ENCODE results near the gene ADAM22.

DNA sequence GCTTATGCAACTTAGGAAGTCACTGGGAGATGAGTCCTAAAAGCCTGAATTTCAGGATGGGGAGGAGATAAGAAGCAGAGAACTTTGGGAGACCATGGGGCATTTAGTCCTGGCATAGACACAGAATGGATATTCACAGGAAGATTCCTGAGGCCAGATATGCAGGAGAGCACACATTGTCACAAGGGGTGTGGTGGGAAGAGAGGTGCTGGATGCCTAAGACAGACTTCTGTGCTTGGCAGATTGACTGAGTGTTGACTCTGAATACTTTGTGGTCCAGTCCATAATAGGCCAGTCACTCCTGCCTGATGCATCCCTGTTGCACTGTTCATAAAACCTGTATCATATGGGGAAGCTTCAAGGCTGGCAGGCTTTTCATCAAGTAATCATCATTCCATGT, 267.3 kb downstream of the ADAM22 start:
- TF ChIP-seq POLR2A (IDR thresholded peaks at IDR 0.05; ENCODE audit: low read depth, low read length) (no peak), FOS (IDR thresholded peaks at IDR 0.05; ENCODE audit: low read depth, low read length) (no peak), RAD21 (IDR thresholded peaks at IDR 0.05; ENCODE audit: low read length) (no peak), NFE2L2 (IDR thresholded peaks at IDR 0.05; ENCODE audit: low read depth, low read length) (no peak), MXI1 (IDR thresholded peaks at IDR 0.05; ENCODE audit: borderline replicate concordance, low read depth, low read length) (no peak), RCOR1 (IDR thresholded peaks at IDR 0.05; ENCODE audit: insufficient replicate concordance, low read length) (no peak), CEBPB (IDR thresholded peaks at IDR 0.05; ENCODE audit: low read depth, low read length) (no peak), MAZ (IDR thresholded peaks at IDR 0.05; ENCODE audit: borderline replicate concordance, low read depth, low read length) (no peak), SMC3 (IDR thresholded peaks at IDR 0.05; ENCODE audit: low read depth, low read length) (no peak), CHD1 (IDR thresholded peaks at IDR 0.05; ENCODE audit: low read depth, low read length) (no peak)
- TF ChIP-seq, protein P1, sequence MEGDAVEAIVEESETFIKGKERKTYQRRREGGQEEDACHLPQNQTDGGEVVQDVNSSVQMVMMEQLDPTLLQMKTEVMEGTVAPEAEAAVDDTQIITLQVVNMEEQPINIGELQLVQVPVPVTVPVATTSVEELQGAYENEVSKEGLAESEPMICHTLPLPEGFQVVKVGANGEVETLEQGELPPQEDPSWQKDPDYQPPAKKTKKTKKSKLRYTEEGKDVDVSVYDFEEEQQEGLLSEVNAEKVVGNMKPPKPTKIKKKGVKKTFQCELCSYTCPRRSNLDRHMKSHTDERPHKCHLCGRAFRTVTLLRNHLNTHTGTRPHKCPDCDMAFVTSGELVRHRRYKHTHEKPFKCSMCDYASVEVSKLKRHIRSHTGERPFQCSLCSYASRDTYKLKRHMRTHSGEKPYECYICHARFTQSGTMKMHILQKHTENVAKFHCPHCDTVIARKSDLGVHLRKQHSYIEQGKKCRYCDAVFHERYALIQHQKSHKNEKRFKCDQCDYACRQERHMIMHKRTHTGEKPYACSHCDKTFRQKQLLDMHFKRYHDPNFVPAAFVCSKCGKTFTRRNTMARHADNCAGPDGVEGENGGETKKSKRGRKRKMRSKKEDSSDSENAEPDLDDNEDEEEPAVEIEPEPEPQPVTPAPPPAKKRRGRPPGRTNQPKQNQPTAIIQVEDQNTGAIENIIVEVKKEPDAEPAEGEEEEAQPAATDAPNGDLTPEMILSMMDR (conservative IDR thresholded peaks at IDR 0.05; ENCODE audit: low read depth, low read length), result no peak
- TF ChIP-seq, protein P2, sequence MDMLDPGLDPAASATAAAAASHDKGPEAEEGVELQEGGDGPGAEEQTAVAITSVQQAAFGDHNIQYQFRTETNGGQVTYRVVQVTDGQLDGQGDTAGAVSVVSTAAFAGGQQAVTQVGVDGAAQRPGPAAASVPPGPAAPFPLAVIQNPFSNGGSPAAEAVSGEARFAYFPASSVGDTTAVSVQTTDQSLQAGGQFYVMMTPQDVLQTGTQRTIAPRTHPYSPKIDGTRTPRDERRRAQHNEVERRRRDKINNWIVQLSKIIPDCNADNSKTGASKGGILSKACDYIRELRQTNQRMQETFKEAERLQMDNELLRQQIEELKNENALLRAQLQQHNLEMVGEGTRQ (IDR thresholded peaks at IDR 0.05; ENCODE audit: low read depth, low read length), result no peak

Measured in IMR-90 (cell line).